IMR-90 (cell line): ENCODE data around the gene GP9.

Experiments
- BHLHE40 ChIP-seq: fragments of 150-350 bp; IDR thresholded peaks from 2 replicates; pipeline ENCODE4 v1.6.1; 2016; ENCODE audit warnings: mild to moderate bottlenecking, low read depth, low read length
- CTCF ChIP-seq: conservative IDR thresholded peaks from 2 replicates; pipeline ENCODE4 v1.5.1; 2012; ENCODE audit warnings: mild to moderate bottlenecking, low read depth, low read length, improper control_type of control experiment
- POLR2A ChIP-seq: IDR thresholded peaks from 2 replicates; pipeline ENCODE4 v1.6.1; 2012; ENCODE audit warnings: mild to moderate bottlenecking, low read depth, low read length
- RAD21 ChIP-seq: IDR thresholded peaks from 2 replicates; pipeline ENCODE4 v1.6.1; 2012; ENCODE audit warnings: low read length, improper control_type of control experiment

- TF ChIP-seq POLR2A (no peak), CTCF (no peak), BHLHE40 (no peak), RAD21 (no peak)
Observed at GRCh38 chr3:129040039-129040336, 20.6 kb upstream of the GP9 start.
